Activated CD4-positive, alpha-beta T cell treated with anti-CD3 and anti-CD28 coated beads, Interleukin-2, amount 50 U/mL, for 4 hours (primary cell): ENCODE measurements around the gene MT1E.
"Not testable (repeated sequence)": the region's sequence is repeated elsewhere in the genome, so short reads cannot be mapped to it uniquely, and the experiment has no call there.

Experiments used
- DNase-seq, 2 experiments: peaks; one replicate each; pipeline ENCODE4 v3.0.0-alpha.2; 2020

Gene MT1E

DNA sequence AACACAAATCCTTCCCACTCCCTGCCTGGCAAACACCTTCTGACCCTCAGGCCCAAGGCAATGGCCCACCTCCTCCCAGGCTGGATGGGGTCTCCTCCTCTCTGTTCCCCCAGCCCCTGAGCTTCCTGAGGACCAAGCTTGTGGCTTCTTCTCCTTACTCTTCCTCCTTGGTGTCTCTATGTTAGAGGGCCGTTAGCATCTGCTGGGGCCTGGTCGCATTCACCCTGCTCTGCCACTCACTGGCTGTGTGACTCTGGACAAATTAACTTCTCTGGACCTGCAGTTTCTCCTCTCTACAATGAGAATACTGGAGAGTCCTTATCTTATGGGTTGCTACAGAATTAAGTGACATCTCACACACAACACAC lies 17.9 kb upstream of the MT1E start:
- no peak for DNase-seq

DNA sequence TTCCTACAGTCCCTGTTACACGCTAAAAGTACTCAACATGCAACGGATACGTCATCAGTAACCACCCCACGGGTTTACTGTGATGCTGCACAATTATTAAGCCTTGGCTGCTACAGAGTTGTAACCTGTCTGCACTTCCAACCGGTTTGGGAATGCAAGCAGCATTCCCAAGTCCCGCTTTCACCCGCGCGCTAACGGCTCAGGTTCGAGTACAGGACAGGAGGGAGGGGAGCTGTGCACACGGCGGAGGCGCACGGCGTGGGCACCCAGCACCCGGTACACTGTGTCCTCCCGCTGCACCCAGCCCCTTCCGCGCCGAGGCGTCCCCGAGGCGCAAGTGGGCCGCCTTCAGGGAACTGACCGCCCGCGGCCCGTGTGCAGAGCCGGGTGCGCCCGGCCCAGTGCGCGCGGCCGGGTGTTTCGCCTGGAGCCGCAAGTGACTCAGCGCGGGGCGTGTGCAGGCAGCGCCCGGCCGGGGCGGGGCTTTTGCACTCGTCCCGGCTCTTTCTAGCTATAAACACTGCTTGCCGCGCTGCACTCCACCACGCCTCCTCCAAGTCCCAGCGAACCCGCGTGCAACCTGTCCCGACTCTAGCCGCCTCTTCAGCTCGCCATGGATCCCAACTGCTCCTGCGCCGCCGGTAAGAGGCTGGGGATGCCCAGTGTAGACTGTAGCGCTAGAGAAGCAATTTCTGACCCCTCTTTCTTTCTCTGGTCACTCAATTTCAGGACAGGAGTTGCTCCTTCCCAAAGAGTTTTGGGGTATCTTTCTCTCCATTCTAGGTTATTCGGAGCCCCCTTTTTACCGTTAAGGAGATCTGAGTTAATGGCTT lies 17.3 kb upstream of the MT1E start, which contains the start of gene MT2A:
TSS of gene MT2A (plus strand) at position 542 of the 833 bp plus-strand sequence. CDS start at position 614, 72 bp downstream.
- peak; percentile 80 to 81 for DNase-seq

DNA sequence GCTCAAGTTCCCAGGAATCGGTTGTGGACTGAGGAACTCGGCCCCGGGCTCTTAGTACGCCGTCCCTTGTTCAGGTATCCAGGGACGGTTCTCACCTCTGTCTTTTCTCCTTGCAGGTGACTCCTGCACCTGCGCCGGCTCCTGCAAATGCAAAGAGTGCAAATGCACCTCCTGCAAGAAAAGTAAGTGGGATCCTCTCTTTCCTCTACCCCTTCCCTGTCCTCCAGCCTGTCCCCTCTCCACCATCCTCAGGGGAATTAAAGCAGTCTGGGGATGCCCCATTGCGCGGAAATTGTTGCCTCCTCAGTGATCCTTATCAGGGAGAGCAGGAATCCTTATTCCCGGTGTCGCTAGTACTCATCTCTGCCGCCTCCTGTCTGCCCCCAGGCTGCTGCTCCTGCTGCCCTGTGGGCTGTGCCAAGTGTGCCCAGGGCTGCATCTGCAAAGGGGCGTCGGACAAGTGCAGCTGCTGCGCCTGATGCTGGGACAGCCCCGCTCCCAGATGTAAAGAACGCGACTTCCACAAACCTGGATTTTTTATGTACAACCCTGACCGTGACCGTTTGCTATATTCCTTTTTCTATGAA lies 16.6 kb upstream of the MT1E start:
- no peak for DNase-seq

DNA sequence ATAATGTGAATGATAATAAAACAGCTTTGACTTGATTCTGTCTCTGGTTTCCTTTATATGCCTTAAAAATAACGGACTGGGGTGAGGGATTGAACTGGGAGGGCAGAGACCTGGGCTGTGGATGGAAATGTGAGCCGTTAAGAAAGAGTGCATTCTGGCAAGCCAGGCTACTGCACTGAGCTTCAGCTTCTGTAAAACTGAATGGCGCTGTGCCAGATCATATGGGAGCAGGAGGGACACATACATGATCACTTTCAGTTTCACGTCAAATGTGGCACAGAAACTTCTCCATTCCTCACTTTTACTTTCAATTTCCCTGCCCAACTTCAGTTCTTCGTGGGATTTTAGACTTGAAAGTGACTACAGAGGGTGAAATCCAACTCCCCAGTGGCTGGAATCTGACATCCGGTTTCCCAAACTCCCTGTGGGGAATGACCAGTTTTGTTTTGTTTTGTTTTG lies 16.1 kb upstream of the MT1E start:
- DNase-seq, result peak; percentile 60 to 69

DNA sequence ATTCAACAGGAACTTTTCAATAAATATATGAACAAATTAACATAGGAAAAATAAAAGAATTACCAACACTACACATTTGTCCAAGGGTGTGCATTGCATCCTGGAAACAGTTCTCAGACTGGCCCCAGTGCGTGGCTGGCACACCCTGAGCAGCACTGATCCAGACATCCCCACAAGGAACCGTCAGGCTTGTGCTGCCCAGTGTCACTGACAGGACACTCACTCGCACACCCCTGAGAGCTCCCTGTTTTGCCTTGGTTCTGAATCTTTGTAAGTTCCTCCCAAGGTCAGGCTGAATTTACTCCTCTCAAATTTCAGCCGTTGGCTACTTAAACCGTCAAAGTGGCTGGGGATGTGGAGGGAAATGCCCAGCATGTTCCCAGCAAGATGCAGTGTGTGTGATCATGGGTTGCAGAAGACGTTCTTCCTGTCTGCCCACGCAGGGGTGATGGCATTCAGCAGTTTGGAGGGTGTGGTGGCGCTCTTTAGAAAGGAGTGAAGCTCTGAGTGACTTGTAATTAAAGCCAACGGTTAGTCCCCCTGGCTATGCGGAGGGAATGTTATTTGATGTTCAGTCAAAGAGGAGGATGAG lies 15.5 kb upstream of the MT1E start:
- peak; percentile 74 to 78 for DNase-seq

DNA sequence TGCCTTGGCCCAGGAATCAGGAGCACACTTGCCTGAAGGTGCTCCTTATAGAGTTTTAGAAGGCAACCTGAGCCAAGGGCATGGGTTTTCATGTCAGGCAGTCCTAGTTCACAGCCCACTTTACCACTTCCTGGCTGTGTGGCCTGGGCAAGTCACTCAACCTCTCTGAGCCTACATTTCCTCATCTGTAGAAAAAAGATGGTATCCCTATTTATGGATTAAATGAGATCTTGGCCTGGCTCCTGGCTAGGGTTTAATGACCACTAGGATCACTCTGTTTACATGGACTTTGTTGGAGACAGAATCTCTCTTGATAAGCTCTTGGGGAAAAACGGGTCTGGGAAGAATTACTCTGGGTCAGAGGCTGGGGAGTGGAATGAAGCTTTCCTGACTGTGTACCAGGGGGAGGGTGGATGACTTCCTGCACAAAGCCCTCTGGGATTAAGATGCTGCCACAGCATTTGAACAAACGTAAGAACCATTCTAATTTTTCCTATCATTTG lies 14.9 kb upstream of the MT1E start:
- peak in 1 of 2 experiments; percentile 36 for DNase-seq

DNA sequence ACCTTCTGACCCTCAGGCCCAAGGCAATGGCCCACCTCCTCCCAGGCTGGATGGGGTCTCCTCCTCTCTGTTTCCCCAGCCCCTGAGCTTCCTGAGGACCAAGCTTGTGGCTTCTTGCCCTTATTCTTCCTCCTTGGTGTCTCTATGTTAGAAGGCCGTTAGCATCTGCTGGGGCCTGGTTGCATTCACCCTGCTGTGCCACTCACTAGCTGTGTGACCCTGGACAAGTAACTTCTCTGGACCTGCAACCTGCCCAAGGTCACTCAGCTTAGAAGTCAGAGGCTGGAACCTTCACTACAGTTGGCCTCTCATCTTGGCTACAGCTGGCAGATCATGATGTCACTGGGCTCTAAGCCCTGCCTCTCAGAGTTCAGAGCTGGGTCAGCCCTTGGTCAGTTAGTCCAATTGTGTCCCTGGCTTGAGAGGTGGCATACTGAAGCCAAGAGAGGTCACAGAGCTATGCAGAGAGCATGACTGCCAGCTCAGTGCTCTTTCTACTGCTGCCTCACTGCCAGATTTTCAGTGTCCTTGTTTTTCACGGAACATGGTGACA lies 14.2 kb upstream of the MT1E start:
- DNase-seq, result no peak

DNA sequence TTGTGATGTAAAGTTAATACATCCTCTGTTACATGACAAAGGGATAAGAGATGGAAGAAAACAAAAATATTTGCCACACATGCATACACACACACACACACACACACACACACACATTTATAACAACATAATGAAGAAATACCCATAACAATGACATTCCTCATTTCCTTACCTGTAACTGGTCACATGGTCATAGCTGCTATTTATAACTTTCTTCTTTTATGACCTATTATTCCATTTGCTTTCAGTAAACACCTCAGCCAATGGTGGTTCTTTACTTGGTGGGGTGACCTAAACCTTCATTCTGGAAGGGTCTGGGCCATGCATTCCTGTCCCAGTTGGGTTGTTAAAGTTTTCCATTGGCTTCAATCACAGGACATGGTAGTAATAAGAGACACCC lies 11.9 kb upstream of the MT1E start:
- DNase-seq, result no peak

DNA sequence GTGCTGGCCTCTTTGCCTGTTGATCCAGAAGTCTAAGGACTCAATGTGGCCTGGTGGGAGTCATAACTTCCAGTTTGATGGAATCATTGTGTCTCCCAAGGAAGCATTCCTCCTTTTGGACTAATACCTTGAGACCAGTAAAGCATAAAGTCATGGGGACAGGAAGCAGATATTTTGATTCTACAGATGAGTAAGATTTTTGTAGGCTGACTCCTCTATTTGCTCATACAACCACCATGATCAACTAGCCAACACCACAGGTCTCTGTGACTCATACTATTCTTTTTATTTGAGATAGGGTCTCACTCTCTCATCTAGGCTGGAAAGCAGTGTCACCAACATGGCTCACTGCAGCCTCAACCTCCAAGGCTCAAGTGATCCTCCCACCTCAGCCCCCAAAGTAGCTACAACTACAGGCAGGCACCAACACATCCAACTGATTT lies 11.0 kb upstream of the MT1E start:
- DNase-seq, result no peak

DNA sequence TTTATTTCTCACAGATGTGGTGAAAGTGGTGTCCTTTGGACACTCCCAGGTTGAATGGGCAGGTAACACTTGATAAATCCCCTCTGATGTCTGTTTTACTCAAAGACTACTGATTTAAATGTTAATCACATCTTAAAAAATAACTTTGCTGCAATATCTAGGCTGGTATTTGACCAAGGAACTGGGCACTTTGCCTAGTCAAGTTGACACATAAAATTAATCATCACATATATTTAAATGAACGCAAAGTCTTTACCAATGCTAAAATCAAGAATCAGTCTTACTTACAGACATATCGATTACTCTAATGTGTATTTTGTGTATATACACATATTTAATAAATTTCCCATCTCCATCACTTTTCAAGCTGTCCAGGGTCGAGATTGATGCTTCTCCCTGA lies 10.2 kb upstream of the MT1E start:
- DNase-seq, result no peak

DNA sequence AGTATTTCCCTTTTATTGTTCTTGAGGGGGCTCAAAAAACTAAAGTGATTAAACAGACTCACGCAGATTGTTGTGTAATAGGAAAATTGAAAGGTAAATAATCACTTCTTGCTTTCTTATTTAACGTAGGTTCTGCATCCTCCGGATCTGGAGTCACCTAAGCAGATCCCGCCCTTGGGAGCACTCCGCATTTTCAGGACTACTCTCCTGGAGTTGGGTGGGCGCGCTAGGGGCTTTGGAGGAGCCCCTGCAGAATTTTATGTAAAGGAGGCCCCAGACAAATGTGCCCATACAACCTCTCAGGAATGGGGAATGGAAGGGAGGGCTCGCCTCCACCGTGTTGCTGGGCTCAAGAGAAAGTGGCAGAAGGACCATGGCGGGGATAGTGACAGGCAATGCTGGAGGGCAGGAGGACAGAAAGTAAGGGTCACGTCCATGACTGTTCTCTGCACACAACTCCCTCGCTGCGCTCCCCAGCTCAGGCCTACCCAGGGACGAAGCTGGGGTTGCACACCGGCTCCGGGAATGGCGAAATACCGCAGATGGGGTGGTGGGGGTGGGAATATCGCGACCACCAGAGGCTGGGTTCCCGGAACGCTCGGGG lies 8.9 kb upstream of the MT1E start:
- DNase-seq, result no peak

DNA sequence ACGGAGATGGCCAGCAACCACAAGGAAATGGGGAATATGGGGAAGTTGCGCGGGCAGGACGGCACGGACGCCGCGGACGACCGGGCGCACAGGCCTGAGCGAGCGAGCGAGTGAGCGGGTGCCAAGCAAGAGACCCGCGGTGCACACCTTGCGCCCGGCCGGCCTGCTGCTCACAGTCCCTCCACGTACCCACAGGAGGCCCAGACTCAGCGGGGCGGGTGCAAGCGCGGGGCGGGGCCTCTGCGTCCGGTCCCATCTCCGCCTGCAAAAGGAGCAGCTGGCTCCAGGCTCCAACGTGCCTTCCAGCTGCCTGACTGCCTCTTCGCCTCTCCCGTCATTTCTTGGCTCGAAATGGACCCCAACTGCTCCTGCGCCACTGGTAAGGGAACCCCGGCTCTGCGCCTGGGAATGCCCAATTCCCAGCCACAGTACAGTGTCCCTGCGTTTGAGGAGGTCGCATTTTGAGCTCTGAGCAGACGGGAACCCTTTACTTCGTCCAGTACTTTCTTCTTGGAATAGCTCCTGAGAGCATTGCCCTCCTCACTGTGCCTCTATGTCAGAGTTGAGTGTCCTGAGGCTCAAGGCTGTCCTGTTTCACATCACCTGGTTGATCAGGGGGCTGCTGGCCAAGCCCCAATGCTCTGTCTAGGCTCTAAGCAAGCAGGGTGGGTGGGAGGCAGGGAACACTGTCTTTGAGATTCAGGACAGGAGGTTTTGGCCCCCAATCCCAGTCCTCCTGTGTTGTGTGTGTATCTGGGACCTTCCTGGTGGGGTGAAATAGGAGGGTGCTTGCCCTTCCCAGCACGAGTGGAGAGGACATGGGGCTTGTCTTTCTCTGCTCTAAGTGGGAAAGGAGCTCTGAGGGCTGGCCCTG lies 8.1 kb upstream of the MT1E start:
- no peak for DNase-seq

DNA sequence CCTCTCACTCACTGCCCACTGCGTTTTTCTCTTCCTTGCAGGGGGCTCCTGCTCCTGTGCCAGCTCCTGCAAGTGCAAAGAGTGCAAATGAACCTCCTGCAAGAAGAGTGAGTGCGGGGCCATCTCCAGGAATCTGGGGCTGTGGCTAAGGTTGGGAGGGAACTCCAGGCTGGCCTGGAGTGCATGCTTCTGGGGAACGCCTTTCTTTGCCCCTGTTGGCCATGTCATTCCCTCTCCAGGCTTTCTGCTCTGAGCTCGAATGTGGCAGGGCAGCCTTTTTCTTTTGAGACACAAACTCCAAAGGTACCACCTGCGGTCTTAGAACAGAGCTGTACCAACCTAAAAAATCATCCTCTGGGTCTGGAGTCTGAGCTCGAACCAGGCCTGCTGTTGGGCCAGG lies 7.4 kb upstream of the MT1E start:
- DNase-seq, result no peak

DNA sequence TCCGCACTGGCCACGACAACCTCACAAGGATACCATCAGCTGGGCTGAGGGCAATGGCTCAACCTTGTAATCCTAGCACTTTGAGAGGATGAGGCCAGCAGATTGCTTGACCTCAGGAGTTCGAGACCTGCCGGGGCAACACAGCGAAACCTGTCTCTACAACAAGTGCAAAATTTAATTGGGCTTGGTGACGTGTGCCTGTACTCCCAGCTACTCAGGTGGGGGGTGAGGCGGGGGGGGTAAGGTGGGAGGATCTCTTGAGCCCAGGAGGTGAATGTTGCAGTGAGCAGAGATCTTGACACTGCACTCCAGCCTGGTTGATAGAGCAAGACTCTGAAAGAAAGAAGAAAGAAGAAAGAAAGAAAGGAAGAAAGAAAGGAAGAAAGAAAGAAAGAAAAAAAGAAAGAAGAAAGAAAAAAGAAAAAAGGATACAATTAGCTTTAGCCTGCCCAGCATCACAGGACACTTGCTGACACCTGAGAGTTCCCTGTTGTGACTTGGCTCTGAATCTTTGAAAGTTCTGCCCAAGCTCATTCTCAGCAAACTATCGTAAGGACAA lies 5.2 kb upstream of the MT1E start:
- no peak for DNase-seq

DNA sequence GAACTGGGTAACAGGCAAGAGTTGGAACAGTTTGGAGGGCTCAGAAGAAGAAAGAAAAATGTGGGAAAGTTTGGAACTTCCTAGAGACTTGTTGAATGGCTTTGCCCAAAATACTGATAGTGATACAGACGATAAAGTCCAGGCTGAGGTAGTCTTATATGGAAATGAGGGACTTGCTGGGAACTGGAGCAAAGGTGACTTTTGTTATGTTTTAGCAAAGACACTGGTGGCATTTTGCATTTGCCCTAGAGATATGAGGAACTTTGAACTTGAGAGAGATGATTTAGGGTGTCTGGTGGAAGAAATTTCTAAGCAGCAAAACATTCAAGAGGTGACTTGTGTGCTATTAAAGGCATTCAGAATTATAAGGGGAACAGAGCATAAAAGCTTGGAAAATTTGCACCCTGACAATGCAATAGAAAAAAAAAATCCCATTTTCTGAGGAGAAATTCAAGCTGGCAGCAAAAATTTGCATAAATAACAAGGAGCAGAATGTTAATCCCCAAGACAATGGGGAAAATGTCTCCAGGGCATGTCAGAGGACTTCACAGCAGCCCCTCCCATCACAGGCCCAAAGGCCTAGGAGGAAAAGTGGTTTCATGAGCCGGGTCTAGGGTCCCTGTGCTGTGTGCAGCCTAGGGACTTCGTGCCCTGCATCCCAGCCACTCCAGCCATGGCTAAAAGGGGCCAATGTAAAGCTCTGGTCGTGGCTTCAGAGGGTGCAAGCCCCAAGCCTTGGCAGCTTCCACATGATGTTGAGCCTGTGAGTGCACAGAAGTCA lies 3.7 kb upstream of the MT1E start:
- not testable (repeated sequence) for DNase-seq

DNA sequence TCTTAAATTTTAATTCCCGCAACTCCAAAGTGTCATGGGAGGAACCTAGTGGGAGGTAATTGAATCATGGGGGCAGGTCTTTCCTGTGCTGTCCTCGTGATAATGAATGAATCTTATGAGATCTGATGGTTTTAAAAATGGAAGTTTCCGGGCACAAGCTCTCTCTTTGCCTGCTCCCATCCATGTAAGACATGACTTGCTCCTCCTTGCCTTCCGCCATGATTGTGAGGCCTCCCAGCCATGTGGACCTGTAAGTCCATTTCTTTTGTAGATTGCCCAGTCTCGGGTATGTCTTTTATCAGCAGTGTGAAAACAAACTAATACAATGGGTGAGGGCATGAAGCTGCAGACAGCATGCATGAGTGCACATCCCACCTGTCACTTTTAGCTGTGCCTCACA lies 2.4 kb upstream of the MT1E start:
- DNase-seq, result not testable (repeated sequence)

DNA sequence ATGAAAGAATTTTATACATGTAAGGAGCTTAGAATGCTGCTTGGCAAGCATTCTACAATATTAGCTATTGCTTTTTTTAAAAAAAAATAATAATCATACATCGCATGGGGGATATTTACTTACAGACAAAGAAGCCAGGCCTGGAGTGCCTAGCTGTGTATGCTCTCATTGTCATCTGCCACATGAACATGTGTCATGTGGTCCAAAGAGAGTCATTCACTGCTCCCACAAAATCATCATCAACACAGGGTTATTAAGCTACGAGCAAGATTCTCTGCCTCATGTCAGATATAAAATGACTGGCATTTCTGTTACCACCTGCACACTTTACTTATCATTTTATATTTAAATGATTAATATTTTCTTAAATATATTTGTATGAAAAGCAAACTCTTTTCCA lies 1.9 kb upstream of the MT1E start:
- no peak for DNase-seq

DNA sequence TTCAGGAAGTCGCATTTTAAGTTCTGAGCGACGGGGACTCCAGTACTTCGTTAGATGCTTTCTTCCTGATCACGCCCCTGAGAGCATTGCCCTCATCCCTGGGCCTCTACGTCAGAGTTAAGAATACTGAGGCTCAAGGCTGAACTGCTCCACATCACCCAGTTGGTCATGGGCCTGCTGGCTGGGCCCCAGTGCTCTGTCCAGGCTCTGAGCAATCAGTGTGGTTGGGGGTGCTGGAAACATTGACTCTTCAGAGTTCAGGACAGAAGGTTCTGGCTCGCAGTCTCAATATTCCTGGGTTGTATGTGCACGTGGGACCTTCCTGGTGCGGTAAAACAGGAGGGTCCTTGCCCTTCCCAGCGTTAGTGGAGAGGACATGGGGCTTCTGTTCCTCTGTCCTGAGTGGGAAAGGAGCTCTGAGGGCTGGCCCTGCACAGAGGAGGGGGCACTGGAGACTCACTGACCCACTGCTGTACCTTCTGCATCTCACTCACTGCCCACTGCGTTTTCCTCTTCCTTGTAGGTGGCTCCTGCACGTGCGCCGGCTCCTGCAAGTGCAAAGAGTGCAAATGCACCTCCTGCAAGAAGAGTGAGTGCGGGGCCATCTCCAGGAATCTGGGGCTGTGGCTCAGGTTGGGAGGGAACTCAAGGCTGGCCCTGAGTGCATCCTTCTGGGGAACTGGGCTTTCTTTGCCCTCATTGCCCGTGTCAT lies 518 bp downstream of the MT1E start:
- DNase-seq, result no peak

DNA sequence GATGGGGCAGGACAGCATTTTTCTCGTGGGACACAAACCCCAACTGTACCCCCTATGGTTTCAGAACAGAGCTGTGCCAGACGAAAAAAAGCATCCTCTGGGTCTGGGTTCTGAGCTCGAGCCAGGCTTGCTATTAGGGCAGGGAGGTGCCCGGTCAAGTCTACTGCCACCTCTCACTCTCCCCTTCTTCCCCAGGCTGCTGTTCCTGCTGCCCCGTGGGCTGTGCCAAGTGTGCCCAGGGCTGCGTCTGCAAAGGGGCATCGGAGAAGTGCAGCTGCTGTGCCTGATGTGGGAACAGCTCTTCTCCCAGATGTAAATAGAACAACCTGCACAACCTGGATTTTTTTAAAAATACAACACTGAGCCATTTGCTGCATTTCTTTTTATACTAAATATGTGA lies 1.1 kb downstream of the MT1E start:
- no peak for DNase-seq
